HepG2 (cell line): ENCODE measurements around the gene ZDBF2. TPM values are rescaled to one million over a fixed set of nuclear protein-coding genes. Genes with fewer than 3 reads are reported as not detected.

Experiments
- ATAC-seq: fragments of 200-7000 bp; cut with Tn5 transposase; 3 replicates; pipeline ENCODE4 v1.9.1; 2020; ENCODE audit warnings: mild to moderate bottlenecking, moderate library complexity
- BruUV-seq: library from RNA; stranded (reverse); fragments of 400-500 nt; replicated peaks from 2 replicates; lab custom pipeline; 2021; lab: Mats Ljungman, UMichigan
- CTCF ChIA-PET: fragments of 300-600 bp; formaldehyde crosslinking; extraction: SDS; loops from one replicate; lab custom pipeline; 2021; ENCODE audit warnings: low total read pairs, inconsistent platforms, low intra/inter-chr PET ratio; lab: Yijun Ruan, JAX
- POLR2A ChIA-PET: fragments of 350-600 bp; sonication (Branson Sonifier 250); formaldehyde crosslinking; loops from one replicate; lab custom pipeline; 2020; ENCODE audit warnings: antibody characterized with exemption, inconsistent platforms; lab: Yijun Ruan, JAX
- DNase-seq: peaks from one replicate; pipeline ENCODE4 v3.0.0-alpha.2; 2015; ENCODE audit warnings: low spot score
- FAIRE-seq: peaks from 3 replicates; lab custom pipeline; 2011; peaks lifted over from hg19 to GRCh38; lab: Jason Lieb, UNC
- H2AFZ ChIP-seq: one replicate; pipeline ENCODE4 v1.6.1; 2011; ENCODE audit warnings: low read length, inconsistent platforms
- H3K27ac ChIP-seq: fragments of 300-600 bp; 3 replicates; pipeline ENCODE4 v1.8.0; 2011; ENCODE audit warnings: mixed run types, mild to moderate bottlenecking, mixed read lengths, low read length, inconsistent platforms; ENCODE audit not compliant: insufficient read depth; ENCODE audit errors: extremely low read length
- H3K27me3 ChIP-seq, 2 experiments: fragments of 200-600 bp in 1 of 2; 2 replicates in 1 of 2; 3 replicates in 1 of 2; pipeline versions ENCODE4 v1.6.0 to v1.8.0; 2011; ENCODE audit warnings: low read length in 2 of 2, mild to moderate bottlenecking in 2 of 2, moderate library complexity in 2 of 2, inconsistent platforms in 1 of 2; ENCODE audit not compliant: insufficient read depth in 2 of 2, control insufficient read depth in 1 of 2
- H3K36me3 ChIP-seq, 2 experiments: fragments of 200-600 bp in 1 of 2; replicated peaks in 1 of 2; 2 replicates in 1 of 2; 3 replicates in 1 of 2; pipeline versions ENCODE4 v1.5.1 to v1.8.0; 2011; ENCODE audit warnings: low read length in 2 of 2, inconsistent platforms in 1 of 2; ENCODE audit not compliant: insufficient read depth in 2 of 2, control insufficient read depth in 1 of 2
- H3K4me1 ChIP-seq: 2 replicates; pipeline ENCODE4 v1.5.1; 2012; ENCODE audit warnings: low read length, inconsistent platforms; ENCODE audit not compliant: insufficient read depth
- H3K4me2 ChIP-seq: 2 replicates; pipeline ENCODE4 v1.6.0; 2011; ENCODE audit warnings: low read depth, low read length, inconsistent platforms
- H3K4me3 ChIP-seq, 3 experiments: fragments of 200-600 bp in 1 of 3; sonication (generic), shearing (Covaris generic) in 1 of 3; replicated peaks in 1 of 3; 2 replicates each; pipeline ENCODE4 v1.5.1; 2011 to 2016; ENCODE audit warnings: low read length in 3 of 3, inconsistent platforms in 2 of 3, low read depth in 2 of 3, mild to moderate bottlenecking in 2 of 3, control low read depth in 1 of 3, mixed read lengths in 1 of 3; ENCODE audit not compliant: insufficient read depth in 1 of 3
- H3K79me2 ChIP-seq: one replicate; pipeline ENCODE4 v1.6.1; 2011; ENCODE audit warnings: low read length, inconsistent platforms; ENCODE audit not compliant: insufficient read depth
- H3K9ac ChIP-seq: 2 replicates; pipeline ENCODE4 v1.6.0; 2011; ENCODE audit warnings: mild to moderate bottlenecking, low read depth, low read length, inconsistent platforms; ENCODE audit not compliant: insufficient read depth
- H3K9me3 ChIP-seq: 2 replicates; pipeline ENCODE4 v1.5.1; 2012; ENCODE audit warnings: mild to moderate bottlenecking, low read length
- H4K20me1 ChIP-seq: 2 replicates; pipeline ENCODE4 v1.6.0; 2011; ENCODE audit warnings: inconsistent platforms, mild to moderate bottlenecking, low read length, moderate library complexity; ENCODE audit not compliant: insufficient read depth
- ETV5 ChIP-seq: IDR thresholded peaks from 2 replicates; pipeline ENCODE4 v1.6.1; 2018; ENCODE audit warnings: missing biosample characterization, missing genetic modification reagents, inconsistent platforms, borderline replicate concordance
- HNF4G ChIP-seq, 2 experiments: sonication (generic) in 1 of 2; formaldehyde crosslinking in 1 of 2; IDR thresholded peaks; 2 replicates each; pipeline versions ENCODE4 v1.4.0 to v1.6.1; 2011 to 2020; ENCODE audit warnings: borderline replicate concordance in 2 of 2, low read depth in 2 of 2, mild to moderate bottlenecking in 2 of 2, low read length in 1 of 2, missing genetic modification reagents in 1 of 2, moderate library complexity in 1 of 2
- RBAK ChIP-seq: sonication (generic); formaldehyde crosslinking; IDR thresholded peaks from 2 replicates; pipeline ENCODE4 v1.5.1; 2020; ENCODE audit warnings: mild to moderate bottlenecking, missing genetic modification reagents
- ZNF331 ChIP-seq: sonication (generic); formaldehyde crosslinking; IDR thresholded peaks from 2 replicates; pipeline ENCODE4 v1.4.0; 2020; ENCODE audit warnings: missing genetic modification reagents
- ZNF577 ChIP-seq: sonication (generic); formaldehyde crosslinking; IDR thresholded peaks from 2 replicates; pipeline ENCODE4 v1.4.0; 2020; ENCODE audit warnings: mild to moderate bottlenecking, low read depth, missing genetic modification reagents, borderline replicate concordance
- ZNF766 ChIP-seq: sonication (generic); formaldehyde crosslinking; IDR thresholded peaks from 2 replicates; pipeline ENCODE4 v1.5.0; 2020; ENCODE audit warnings: missing genetic modification reagents, borderline replicate concordance
- WGBS: methylation state at CpG from one replicate; pipeline ENCODE4 v1.1.6; 2017; ENCODE audit warnings: low lambda C conversion rate; 5-methylcytosine and 5-hydroxymethylcytosine counted together
- in situ Hi-C: cut with HindIII; loops from 2 replicates; pipeline ENCODE4 v1.10.0; 2017; ENCODE audit warnings: low pct_unique_long_range_greater_than_20kb; ENCODE audit not compliant: extremely low pct_ligation_motif_present
- intact Hi-C: fragments of 100-400 bp; cut with micrococcal nuclease; formaldehyde crosslinking; loops from one replicate; pipeline ENCODE4 v1.10.0; 2022; ENCODE audit not compliant: unreplicated experiment
- polyA plus RNA-seq, 8 experiments: library from polyadenylated mRNA; depleted of rRNA in 3 of 8; stranded (reverse) in 7 of 8; unstranded in 1 of 8; fragments of >200 nt; fragmentation: Illumina TruSeq in 4 of 8; extraction: Trizol in 4 of 8; gene quantifications; 2 replicates each; pipeline versions ENCODE4 v1.2.1 to v1.2.3, GENCODE V29; 2011 to 2016; ENCODE audit warnings: low read depth in 4 of 8, missing spikeins in 1 of 8, mixed read lengths in 1 of 8; ENCODE audit not compliant: insufficient read depth in 1 of 8
- total RNA-seq, 5 experiments: library from RNA; depleted of rRNA; stranded (reverse); fragments of >200 nt; fragmentation: Illumina TruSeq; extraction: Trizol; gene quantifications; 2 replicates each; pipeline ENCODE4 v1.2.3, GENCODE V29; 2016; ENCODE audit warnings: low read depth in 1 of 5
- TF ChIP-seq, protein P1 (sequence below): sonication (generic); formaldehyde crosslinking; IDR thresholded peaks from 2 replicates; pipeline ENCODE4 v1.4.0; 2020; ENCODE audit warnings: missing genetic modification reagents; ENCODE audit errors: not compliant biosample characterization
- TF ChIP-seq, protein P2 (sequence below): sonication (generic); formaldehyde crosslinking; IDR thresholded peaks from 2 replicates; pipeline ENCODE4 v1.8.1; 2023; ENCODE audit warnings: mild to moderate bottlenecking, missing genetic modification reagents
- TF ChIP-seq, protein P3 (sequence below): IDR thresholded peaks from 2 replicates; pipeline ENCODE4 v1.6.1; 2016; ENCODE audit warnings: mild to moderate bottlenecking, missing biosample characterization, missing genetic modification reagents
- TF ChIP-seq, protein P4 (sequence below): sonication (generic); formaldehyde crosslinking; IDR thresholded peaks from 2 replicates; pipeline ENCODE4 v1.4.0; 2020; ENCODE audit warnings: missing genetic modification reagents
- TF ChIP-seq, protein P5 (sequence below): sonication (generic); formaldehyde crosslinking; IDR thresholded peaks from 2 replicates; pipeline ENCODE4 v1.4.0; 2020; ENCODE audit warnings: mild to moderate bottlenecking, missing genetic modification reagents

The ZDBF2 gene
- total and polyA plus RNA-seq, 2 of the 13 experiments (the other 11 are each of a cell fraction or from before 2014, with no cell fraction given), result 1.5 to 2.0 TPM

DNA sequence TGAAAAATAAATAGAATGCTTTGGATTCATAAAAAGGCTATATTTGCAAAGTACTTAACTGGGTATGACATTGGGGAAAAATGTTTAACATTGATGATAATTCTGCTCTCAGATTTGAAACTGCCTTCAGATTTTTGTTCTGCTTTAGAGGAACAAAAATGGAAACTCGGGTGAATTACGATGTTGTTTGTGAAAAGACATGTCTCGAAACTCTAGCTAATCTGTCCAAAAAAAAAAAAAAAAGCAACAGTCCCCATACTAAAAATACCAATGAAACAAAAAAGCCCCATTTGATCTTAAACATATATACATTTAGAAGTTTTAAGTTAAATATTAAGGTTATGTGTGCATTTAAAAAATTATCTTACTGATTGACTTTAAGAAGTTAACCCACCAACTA lies 3.0 kb downstream of the ZDBF2 start:
- Histone ChIP-seq H2AFZ (no peak overlapping the region), H3K36me3 (no peaks in the 10 kb centered on the region), H3K4me3 (no peak overlapping the region), H3K4me2 (no peak overlapping the region), H3K27ac (no peak overlapping the region), H3K27me3 (peaks cover 1 to 37% of the 10 kb centered on the region in 2 experiments; a peak in 4 of 5 replicates), H3K9me3 (no peaks in the 10 kb centered on the region), H3K4me1 (peaks cover 17% of the 10 kb centered on the region), H3K9ac (no peak overlapping the region), H3K79me2 (no peaks in the 10 kb centered on the region), H4K20me1 (no peaks in the 10 kb centered on the region)
- in situ Hi-C loops (no loop called here), intact Hi-C loops (no loop called here)
- ChIA-PET CTCF (no interaction called here), POLR2A (no interaction called here)
- ATAC-seq (no peak), DNase-seq (no peak), FAIRE-seq (no peak)
- 13% methylated on average over 3 of the region's 3 CpGs for WGBS
- TF ChIP-seq ETV5 (CRISPR knock-in tag) (no peak), ZNF331 (CRISPR knock-in tag) (no peak), ZNF766 (CRISPR knock-in tag) (no peak)
- TF ChIP-seq, protein P1, sequence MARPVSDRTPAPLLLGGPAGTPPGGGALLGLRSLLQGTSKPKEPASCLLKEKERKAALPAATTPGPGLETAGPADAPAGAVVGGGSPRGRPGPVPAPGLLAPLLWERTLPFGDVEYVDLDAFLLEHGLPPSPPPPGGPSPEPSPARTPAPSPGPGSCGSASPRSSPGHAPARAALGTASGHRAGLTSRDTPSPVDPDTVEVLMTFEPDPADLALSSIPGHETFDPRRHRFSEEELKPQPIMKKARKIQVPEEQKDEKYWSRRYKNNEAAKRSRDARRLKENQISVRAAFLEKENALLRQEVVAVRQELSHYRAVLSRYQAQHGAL, result no peak
- TF ChIP-seq, protein P2, sequence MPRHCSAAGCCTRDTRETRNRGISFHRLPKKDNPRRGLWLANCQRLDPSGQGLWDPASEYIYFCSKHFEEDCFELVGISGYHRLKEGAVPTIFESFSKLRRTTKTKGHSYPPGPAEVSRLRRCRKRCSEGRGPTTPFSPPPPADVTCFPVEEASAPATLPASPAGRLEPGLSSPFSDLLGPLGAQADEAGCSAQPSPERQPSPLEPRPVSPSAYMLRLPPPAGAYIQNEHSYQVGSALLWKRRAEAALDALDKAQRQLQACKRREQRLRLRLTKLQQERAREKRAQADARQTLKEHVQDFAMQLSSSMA (CRISPR knock-in tag), result no peak
- no TSS peak for BruUV-seq

DNA sequence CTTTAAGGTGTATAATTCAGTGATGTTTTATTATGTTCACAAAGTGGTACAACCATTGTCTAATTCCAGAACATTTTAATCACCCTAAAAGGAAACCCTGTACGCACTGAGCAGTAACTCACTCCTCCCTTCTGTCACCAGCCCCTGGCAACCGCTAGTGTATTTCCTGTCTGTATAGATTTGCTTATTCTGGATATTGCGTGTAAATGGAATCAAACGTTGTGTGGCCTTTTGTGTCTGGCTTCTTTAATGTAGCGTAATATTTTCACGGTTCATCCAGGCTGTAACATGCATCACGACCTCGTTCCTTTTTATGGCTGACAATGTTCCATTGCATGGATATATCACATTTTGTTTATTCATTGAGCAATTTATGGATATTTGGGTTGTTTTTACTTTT lies 8.3 kb downstream of the ZDBF2 start:
- H3K9ac ChIP-seq, result no peak overlapping the region
- FAIRE-seq (no peak), DNase-seq (no peak), ATAC-seq (no peak)
- intact Hi-C loops, result no loop called here
- H3K36me3 ChIP-seq, result no peaks in the 10 kb centered on the region
- WGBS, result 66% methylated on average over 8 of the region's 8 CpGs
- H3K4me1 ChIP-seq, result no peaks in the 10 kb centered on the region
- H4K20me1 ChIP-seq, result no peaks in the 10 kb centered on the region
- no peaks in the 10 kb centered on the region for H3K27me3 ChIP-seq
- in situ Hi-C loops, result no loop called here
- POLR2A ChIA-PET, result no interaction called here
- TF ChIP-seq, protein P3, sequence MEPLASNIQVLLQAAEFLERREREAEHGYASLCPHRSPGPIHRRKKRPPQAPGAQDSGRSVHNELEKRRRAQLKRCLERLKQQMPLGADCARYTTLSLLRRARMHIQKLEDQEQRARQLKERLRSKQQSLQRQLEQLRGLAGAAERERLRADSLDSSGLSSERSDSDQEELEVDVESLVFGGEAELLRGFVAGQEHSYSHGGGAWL (CRISPR knock-in tag), result no peak
- TF ChIP-seq, protein P4, sequence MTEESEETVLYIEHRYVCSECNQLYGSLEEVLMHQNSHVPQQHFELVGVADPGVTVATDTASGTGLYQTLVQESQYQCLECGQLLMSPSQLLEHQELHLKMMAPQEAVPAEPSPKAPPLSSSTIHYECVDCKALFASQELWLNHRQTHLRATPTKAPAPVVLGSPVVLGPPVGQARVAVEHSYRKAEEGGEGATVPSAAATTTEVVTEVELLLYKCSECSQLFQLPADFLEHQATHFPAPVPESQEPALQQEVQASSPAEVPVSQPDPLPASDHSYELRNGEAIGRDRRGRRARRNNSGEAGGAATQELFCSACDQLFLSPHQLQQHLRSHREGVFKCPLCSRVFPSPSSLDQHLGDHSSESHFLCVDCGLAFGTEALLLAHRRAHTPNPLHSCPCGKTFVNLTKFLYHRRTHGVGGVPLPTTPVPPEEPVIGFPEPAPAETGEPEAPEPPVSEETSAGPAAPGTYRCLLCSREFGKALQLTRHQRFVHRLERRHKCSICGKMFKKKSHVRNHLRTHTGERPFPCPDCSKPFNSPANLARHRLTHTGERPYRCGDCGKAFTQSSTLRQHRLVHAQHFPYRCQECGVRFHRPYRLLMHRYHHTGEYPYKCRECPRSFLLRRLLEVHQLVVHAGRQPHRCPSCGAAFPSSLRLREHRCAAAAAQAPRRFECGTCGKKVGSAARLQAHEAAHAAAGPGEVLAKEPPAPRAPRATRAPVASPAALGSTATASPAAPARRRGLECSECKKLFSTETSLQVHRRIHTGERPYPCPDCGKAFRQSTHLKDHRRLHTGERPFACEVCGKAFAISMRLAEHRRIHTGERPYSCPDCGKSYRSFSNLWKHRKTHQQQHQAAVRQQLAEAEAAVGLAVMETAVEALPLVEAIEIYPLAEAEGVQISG, result no peak
- TF ChIP-seq, protein P5, sequence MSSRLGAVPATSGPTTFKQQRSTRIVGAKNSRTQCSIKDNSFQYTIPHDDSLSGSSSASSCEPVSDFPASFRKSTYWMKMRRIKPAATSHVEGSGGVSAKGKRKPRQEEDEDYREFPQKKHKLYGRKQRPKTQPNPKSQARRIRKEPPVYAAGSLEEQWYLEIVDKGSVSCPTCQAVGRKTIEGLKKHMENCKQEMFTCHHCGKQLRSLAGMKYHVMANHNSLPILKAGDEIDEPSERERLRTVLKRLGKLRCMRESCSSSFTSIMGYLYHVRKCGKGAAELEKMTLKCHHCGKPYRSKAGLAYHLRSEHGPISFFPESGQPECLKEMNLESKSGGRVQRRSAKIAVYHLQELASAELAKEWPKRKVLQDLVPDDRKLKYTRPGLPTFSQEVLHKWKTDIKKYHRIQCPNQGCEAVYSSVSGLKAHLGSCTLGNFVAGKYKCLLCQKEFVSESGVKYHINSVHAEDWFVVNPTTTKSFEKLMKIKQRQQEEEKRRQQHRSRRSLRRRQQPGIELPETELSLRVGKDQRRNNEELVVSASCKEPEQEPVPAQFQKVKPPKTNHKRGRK, result no peak
- no peak for TF ChIP-seq RBAK (CRISPR knock-in tag)
- TF ChIP-seq ZNF577, result no peak
- no peak for TF ChIP-seq HNF4G (IDR thresholded peaks at IDR 0.05; ENCODE audit: borderline replicate concordance, low read depth, low read length)
- TF ChIP-seq HNF4G (CRISPR knock-in tag; IDR thresholded peaks at IDR 0.05; ENCODE audit: borderline replicate concordance, low read depth), result no peak
- no peak overlapping the region for H3K4me2 ChIP-seq
- CTCF ChIA-PET, result no interaction called here
- H3K27ac ChIP-seq, result no peak overlapping the region
- BruUV-seq, result no TSS peak
- H2AFZ ChIP-seq, result no peak overlapping the region
- H3K9me3 ChIP-seq, result peaks cover 10% of the 10 kb centered on the region
- H3K4me3 ChIP-seq, result no peak overlapping the region
- H3K79me2 ChIP-seq, result no peaks in the 10 kb centered on the region
